SH-SY5Y (cell line): ENCODE measurements around the gene EVI5L.

Experiments used
- GATA2 ChIP-seq: IDR thresholded peaks from 2 replicates; pipeline ENCODE4 v1.6.1; 2011; ENCODE audit warnings: mild to moderate bottlenecking, low read depth, low read length
- GATA3 ChIP-seq: IDR thresholded peaks from 2 replicates; pipeline ENCODE4 v1.6.1; 2011; ENCODE audit warnings: low read depth, mild to moderate bottlenecking, low read length, moderate library complexity

DNA sequence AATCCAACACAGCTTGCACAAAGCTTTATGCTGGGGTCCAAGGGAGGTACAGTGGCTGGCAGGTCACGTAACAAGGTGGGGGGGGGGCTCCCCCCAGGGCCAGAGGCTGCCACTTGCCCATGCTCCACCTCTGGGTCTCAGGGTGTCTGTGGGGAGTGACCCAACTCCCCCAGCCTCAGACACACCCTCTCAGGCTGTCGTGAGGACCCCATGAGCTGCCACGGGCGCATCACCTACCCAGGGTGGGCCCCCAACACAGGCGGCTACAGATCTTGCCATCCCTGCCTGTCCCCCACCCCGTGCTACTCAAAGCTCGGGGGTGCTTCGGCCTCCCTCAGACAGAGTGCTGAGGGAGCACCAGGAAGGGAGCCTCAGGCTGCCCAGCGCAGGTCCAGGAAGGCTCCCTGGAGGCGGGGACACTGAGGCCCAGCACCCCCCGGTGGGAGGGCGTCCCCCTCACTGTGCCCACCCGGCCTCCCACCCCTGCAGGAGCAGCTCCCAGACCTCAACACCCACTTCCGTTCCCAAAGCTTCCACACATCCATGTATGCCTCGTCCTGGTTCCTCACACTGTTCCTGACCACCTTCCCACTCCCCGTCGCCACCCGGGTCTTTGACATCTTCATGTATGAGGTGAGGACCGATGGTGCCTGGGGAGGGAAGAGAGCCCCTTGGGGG is 21.1 kb downstream of the EVI5L start:
- TF ChIP-seq GATA2, result no peak
- TF ChIP-seq GATA3, result no peak
